Measurements from ENCODE around the gene CACNA1G. TPM values are rescaled to one million over a fixed set of nuclear protein-coding genes. Genes with fewer than 3 reads are reported as not detected.

The CACNA1G gene
- total RNA-seq, 2 donors from 2014 or later: 0.07 to 0.19 TPM

GRCh38 chr17:50609380-50610074 lies 49.0 kb downstream of the CACNA1G start:
- Histone ChIP-seq H3K36me3 (no peaks in the 10 kb centered on the region), H3K4me3 (no peak overlapping the region), H3K9me3 (no peaks in the 10 kb centered on the region), H3K4me1 (no peaks in the 10 kb centered on the region), H3K9ac (ENCODE audit: low read depth in 2 of 2, low read length in 2 of 2) (no peak overlapping the region), H3K27ac (no peak overlapping the region), H3K27me3 (no peaks in the 10 kb centered on the region)
- no peak for DNase-seq
- no peak for TF ChIP-seq CTCF (IDR thresholded peaks at IDR 0.05)
- intact Hi-C loops (cut with DNase I): no loop called here

GRCh38 chr17:50611634-50612033 lies 51.1 kb downstream of the CACNA1G start:
- Histone ChIP-seq H3K27ac (no peak overlapping the region), H3K9ac (ENCODE audit: low read depth in 2 of 2, low read length in 2 of 2) (no peak overlapping the region), H3K4me3 (no peak overlapping the region), H3K4me1 (no peaks in the 10 kb centered on the region), H3K9me3 (no peaks in the 10 kb centered on the region), H3K36me3 (no peaks in the 10 kb centered on the region), H3K27me3 (no peaks in the 10 kb centered on the region)
- no peak for TF ChIP-seq CTCF (IDR thresholded peaks at IDR 0.05)
- no peak for DNase-seq
- intact Hi-C loops (cut with DNase I): no loop called here

- no peak for TF ChIP-seq CTCF (IDR thresholded peaks at IDR 0.05)
- Histone ChIP-seq H3K9me3 (no peaks in the 10 kb centered on the region), H3K9ac (ENCODE audit: low read depth in 2 of 2, low read length in 2 of 2) (no peak overlapping the region), H3K27ac (no peak overlapping the region), H3K36me3 (no peaks in the 10 kb centered on the region), H3K4me3 (no peak overlapping the region), H3K27me3 (no peaks in the 10 kb centered on the region), H3K4me1 (no peaks in the 10 kb centered on the region)
- DNase-seq: no peak
- intact Hi-C loops (cut with DNase I): no loop called here
Observed at GRCh38 chr17:50612281-50612680, 51.8 kb downstream of the CACNA1G start.

- no peak for DNase-seq
- no peaks in the 10 kb centered on the region for H3K27me3 ChIP-seq
- no peak overlapping the region for H3K4me3 ChIP-seq
- H3K9ac ChIP-seq (ENCODE audit: low read depth in 2 of 2, low read length in 2 of 2): no peak overlapping the region
- no peaks in the 10 kb centered on the region for H3K36me3 ChIP-seq
- no peaks in the 10 kb centered on the region for H3K4me1 ChIP-seq
- H3K27ac ChIP-seq: no peak overlapping the region
- TF ChIP-seq CTCF (IDR thresholded peaks at IDR 0.05): no peak
- H3K9me3 ChIP-seq: no peaks in the 10 kb centered on the region
- intact Hi-C loops (cut with DNase I): no loop called here
Observed at GRCh38 chr17:50613007-50613992, 52.8 kb downstream of the CACNA1G start.

- Histone ChIP-seq H3K9me3 (no peaks in the 10 kb centered on the region), H3K36me3 (no peaks in the 10 kb centered on the region), H3K27me3 (no peaks in the 10 kb centered on the region), H3K4me1 (no peaks in the 10 kb centered on the region), H3K4me3 (no peak overlapping the region), H3K27ac (no peak overlapping the region), H3K9ac (ENCODE audit: low read depth in 2 of 2, low read length in 2 of 2) (no peak overlapping the region)
- intact Hi-C loops (cut with DNase I): no loop called here
- no peak for DNase-seq
- TF ChIP-seq CTCF (IDR thresholded peaks at IDR 0.05): no peak
Observed at GRCh38 chr17:50614471-50615051, 54.0 kb downstream of the CACNA1G start.

All from colonic mucosa (tissue), 4 donors.